8988T (cell line): Measurements from ENCODE around the gene RNF111.
"Not testable (repeated sequence)": the region's sequence is repeated elsewhere in the genome, so short reads cannot be mapped to it uniquely, and the experiment has no call there.

Experiments used
- DNase-seq: peaks from one replicate; pipeline ENCODE4 v3.0.0; 2011

The RNF111 gene

DNA sequence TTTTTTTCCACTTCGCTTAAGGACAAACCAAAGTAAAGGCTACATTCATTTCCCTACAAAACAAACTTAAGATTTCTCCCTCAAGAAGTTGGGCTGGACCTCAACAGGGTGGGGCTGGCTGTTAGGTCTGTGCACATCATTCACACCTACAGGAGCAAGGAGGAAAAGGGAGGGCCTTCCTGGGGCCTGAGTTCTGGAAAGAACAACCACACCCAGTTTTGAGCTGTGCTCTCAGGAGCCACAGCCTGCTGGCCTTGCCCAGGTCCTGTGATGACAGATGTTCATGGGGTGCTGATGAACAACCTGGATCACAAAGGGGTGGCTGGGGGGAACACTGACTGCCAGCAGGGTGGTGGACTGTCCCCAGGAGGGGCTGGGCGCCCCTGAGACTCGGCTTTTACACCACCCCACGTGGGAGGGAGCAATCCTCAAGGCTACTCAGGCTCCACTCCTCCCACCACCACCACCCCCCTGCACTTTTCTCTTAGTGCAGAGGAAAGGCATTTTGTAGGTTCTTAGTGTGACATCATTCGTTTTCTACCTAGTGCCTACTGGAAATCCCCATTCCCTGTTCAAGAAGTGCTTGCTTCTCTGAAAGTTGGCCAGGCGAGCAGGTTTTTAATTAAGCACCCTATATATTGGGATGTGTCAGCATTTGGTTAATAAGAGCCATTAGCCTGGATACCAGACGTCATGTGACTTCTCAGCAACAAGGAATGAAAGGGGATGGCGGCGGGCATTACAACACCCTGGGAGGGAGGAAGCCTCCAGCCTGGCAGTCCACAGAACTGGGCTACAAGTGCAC is 153.2 kb downstream of the RNF111 start:
- DNase-seq: no peak

DNA sequence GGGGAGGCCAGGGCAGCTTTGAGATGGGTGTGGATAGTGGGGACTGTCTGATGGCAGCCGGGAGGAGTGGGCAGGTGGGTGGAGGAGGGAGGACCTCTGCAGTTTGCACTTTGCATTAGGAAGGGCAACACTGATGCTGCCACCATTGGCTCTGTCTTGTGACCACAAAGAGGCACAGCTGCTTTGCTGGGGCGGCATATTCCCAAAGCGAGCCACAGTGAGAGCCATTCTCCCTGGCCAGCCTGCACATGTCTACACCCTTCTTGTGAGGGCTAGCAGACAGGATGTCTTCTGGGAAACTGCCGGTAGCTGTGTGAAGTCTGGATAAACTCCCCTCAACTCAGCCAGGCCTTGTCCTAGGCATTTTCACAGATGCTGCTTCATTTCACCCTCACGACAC is 155.8 kb downstream of the RNF111 start:
- no peak for DNase-seq

DNA sequence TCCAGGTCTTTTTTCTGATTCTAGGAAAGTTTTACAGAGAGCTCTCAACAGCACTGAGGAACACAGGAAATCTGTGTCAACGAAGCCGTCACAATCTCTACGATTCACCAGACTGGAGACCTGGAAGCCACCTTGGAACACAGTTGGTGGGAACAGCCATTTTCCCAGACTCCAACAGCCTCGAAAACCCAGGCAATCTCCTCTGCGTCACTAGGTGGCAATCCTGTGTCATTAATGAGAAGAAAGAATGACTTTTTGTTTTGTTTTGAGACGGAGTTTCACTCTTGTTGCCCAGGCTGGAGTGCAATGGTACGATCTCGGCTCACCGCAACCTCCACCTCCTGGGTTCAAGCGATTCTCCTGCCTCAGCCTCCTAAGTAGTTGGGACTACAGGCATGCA is 157.1 kb downstream of the RNF111 start:
- not testable (repeated sequence) for DNase-seq
